ENCODE results near the gene APOL3.

- TF ChIP-seq ZNF274 (IDR thresholded peaks at IDR 0.05; ENCODE audit: low read depth, low read length) (no peak), SUZ12 (IDR thresholded peaks at IDR 0.05; ENCODE audit: extremely low read depth, insufficient read depth, insufficient read length) (no peak)
These were observed 12.1 kb downstream of the APOL3 start for GRCh38 chr22:36148411-36148810.
